GM21529 (cell line): ENCODE data around the gene BRI3.
A peak's percentile ranks its signal among the peaks of the same experiment; 100 is the strongest.
"Not testable (repeated sequence)": the region's sequence is repeated elsewhere in the genome, so short reads cannot be mapped to it uniquely, and the experiment has no call there.

Experiments used
- ATAC-seq: cut with Tn5 transposase; IDR thresholded peaks from one replicate; pipeline ENCODE4 v1.9.1; 2021; ENCODE audit not compliant: unreplicated experiment

BRI3 gene

GRCh38 chr7:98309566-98309965 is 28.1 kb downstream of the BRI3 start:
- ATAC-seq: no peak

GRCh38 chr7:98312201-98312600 is 30.7 kb downstream of the BRI3 start:
- ATAC-seq: no peak

DNA sequence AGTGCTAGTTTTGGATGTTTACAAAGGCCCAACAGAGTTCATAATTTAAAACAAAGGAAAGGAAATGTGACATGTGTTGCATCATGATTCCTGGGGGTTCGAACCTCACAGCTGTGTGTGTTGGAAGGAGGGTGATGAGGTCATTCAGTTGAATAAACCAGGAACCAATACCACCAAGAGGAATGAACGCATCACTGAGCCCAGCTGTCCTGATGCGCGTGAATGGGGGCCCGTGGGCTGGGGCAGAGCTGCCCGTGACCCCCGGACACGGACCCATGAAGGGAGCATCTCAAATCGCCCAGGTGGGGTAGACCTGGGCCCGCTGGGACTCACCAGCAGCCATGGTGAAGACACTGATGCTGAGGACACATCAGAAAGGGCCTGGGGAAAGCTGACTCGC is 33.0 kb downstream of the BRI3 start:
- ATAC-seq: peak; percentile 66

DNA sequence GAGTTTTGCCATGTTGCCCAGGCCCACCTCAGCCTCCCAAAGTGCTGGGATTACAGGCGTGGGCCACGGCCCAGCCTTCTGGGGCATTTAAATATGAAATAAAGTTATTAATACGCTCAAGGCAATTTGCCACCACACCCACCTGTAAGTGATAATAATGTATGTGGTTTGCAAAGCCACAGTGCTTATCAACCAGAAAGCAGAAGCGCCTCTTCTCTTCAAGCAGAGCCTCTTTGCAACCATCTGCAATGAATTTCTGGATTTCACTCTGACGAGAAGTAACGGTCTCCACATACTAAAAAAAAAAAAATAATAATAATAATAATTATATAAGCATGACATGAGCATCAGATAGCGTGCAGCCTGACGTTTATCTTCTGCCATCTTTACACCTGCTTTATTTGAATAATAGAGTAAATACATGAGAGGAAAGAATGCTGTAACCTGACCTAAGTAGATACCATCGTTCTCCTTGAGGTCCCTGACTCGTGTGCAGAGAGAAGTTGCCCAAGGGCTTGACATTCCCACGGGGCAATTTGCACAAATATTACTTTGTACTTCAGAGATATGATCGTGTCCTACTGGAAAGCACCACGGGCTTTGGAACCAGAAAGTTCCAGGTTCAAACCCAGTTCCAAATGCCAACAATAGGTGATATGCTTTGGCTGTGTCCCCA is 34.0 kb downstream of the BRI3 start:
- ATAC-seq: peak; percentile 75

DNA sequence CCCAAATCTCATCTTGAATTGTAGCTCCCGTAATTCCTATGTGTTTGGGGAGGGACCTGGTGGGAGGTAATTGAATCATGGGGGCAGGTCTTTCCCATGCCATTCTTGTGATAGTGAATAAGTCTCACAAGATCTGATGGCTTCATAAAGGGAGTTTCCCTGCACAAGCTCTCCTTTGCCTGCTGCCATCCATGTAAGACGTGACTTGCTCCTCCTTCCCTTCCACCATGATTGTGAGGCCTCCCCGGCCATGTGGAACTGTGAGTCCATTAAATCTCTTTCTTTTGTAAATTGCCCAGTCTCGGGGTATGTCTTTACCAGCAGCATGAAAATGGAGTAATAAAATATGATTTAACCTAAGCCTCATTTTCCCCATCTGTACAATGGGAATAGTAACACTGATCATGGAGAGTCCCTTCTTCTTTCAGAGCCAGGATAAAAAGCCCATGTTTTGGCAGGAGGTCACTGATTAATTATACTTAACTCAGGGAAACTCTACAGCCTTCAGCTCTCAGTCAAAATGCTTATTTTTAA is 34.6 kb downstream of the BRI3 start:
- not testable (repeated sequence) for ATAC-seq

GRCh38 chr7:98317366-98318040 is 36.0 kb downstream of the BRI3 start:
- no peak for ATAC-seq

DNA sequence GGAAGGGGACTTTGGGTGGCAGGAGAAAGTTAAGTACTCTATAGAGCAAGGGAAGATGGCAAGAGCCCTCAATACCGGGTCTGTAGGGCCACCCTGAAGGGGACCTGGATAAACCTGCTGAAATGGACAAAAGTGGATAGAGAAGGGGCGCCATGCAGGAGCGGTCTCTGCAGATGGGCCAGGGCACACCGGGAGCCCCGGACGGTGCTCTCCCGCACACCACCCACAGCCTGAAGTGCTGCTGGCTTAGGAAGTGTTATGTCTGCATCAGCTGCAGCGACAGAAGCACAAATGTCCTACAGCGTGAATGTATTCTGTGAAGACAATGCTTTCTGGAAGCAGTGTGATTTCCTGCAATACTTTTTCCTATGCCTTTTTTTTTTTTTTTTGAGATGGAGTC is 37.7 kb downstream of the BRI3 start:
- ATAC-seq: no peak

DNA sequence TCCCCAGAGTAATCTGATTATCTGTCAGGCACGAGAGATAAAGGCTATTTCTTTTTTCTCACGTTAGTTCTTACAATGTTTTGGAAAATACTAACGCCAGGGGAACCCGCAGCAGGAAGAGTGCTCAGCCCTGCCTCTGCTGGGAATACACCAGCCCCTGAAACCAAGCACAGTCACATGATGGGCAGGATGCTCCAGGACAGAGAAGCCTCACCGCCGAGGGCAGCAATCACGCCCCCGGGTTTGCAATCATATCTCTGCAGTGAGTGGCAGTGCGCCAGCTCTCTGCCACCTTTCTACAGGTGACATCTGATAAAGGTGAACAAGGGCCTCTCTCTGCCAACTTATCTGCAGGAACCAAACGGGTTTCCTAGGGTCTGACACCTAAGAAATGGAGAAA is 39.8 kb downstream of the BRI3 start:
- ATAC-seq: no peak

DNA sequence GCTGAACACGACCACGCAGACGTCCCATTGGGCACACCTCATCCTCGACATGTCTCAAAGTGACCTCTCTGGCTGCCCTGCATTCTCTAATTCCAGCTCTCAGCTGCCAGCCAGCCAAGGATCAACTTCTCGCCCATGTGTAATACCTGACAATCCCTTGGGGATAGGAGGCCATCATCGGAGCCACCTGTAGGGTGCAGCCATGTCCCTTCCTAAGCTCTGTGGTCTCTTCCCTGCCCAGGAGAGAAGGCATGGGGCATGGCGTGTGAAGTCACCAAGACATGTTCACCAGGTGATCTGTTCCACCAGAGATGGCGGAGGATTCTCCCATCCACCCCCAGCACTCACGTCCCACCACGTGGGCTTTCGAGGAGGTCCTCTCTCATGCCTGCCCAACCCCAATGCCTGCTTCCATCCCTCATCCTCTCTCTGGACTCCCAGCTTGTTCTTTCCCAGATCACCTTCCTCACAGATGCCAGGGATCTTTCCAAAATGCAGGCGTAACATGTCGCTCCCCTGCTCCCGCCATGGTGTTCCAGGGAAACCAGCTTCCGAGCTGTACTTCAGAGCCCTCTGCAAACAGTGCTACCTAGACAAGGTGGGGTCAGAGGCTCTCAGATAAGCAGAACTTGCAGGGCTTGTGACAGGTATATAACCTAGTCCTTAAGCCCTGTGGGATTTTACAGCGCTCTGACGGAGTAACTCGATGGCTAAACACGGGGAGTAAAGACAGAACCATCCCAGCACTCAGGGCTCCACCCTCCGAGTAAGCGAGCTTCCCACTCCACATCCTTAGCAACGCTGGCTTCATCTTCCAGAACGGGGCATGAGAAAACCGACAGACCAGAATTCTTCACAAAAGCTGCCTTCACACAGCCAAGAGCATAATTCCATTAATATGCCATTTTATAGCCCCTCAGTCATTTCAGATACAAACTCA is 41.1 kb downstream of the BRI3 start:
- ATAC-seq: no peak

DNA sequence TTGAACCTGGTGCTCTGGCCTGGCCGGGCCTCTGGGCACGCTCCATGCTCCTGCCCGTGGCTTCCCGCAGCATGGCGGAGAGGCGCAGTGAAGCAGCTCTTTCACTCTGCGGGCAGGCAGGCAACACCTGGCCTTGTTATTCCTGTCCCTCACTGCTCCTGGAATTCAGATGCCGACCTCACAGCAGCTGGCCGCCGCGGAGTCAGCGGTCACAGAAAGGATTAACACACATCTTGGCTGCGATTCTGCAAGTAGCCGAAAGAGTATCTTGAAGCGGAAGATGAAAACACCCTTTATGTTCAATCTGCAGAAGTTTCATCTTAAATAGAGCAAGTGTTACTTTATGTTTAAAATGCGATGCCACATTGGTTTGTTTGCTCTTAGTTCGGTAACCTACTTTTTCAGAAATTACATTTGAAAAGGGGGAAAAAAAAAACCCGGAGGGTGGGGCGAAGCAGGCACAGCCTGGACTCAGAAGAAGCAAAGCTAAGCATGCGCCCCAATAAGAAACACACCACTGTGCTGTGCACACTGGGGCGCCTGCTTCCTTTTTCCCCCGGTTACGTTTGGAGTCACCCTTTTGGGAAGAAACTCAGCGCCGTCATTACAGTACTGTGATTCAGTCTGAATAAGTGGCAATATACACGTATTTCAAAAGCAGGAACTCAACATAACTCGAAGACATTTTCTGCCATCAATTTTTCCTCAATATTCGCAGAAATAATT is 42.3 kb downstream of the BRI3 start:
- no peak for ATAC-seq

DNA sequence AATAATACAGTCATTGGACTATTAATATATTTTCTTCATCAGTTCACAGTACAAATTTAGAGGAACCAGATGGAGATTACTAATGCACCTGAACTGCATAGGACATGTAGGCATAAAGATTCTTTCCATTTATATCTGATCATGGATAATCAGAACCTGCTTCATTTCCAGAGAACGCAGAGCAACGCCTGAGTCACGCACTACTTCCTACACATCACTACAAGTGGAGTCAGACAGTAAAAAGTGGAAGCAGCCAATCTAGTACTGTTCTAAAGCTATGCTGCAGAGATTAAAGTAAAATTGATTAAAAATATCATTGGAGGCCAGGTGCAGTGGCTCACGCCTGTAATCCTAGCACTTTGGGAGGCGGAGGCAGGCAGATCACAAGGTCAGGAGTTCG is 43.3 kb downstream of the BRI3 start:
- no peak for ATAC-seq

GRCh38 chr7:98329100-98329790 is 47.8 kb downstream of the BRI3 start:
- ATAC-seq: no peak

GRCh38 chr7:98329791-98330373 is 48.4 kb downstream of the BRI3 start:
- ATAC-seq: no peak

GRCh38 chr7:98330926-98331529 is 49.5 kb downstream of the BRI3 start:
- no peak for ATAC-seq

GRCh38 chr7:98334081-98334480 is 52.6 kb downstream of the BRI3 start:
- no peak for ATAC-seq

DNA sequence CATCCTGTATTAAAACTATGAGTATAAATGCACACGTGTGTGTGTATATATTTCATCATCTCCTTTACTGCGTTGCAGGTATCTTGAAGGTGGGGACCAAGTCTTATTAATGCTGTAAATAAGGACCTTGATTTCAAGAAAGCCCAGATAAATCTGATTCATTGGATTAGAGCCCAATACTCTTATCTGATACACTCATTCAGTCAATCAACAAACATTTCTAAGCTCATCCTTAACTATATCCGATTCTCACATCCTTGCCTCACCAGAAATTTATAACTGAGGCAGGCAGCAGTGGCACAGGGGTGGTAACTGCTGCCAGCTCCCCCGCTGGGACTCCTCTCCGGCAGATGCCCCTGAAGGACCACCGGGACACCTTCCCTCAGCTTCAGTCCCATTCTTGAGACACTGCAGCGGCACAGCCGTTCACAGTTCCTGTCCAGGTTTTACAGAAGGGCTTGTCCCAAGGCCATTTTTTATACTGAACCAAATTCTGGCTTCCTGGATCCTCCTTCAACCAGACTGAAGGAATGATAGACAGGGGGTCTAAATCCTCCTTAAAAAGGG is 54.0 kb downstream of the BRI3 start:
- no peak for ATAC-seq

DNA sequence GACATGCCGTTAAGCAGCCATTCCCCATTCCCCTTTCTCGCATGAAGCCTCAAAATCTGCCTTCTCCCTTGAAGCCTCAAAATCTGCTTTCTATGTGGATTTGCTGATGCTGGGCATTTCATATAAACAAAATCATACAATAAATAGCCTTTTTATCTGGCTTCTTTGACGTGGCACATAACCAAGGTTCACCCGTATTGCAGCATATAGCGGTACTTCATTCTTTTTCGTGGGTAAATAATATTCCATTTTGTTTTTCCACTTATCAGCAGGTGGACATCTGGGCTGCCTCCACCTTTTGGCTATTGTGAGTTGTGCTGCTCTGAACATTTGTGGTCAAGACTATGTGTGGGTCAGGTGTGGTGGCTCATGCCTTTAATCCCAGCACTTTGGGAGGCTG is 57.0 kb downstream of the BRI3 start:
- ATAC-seq: no peak

DNA sequence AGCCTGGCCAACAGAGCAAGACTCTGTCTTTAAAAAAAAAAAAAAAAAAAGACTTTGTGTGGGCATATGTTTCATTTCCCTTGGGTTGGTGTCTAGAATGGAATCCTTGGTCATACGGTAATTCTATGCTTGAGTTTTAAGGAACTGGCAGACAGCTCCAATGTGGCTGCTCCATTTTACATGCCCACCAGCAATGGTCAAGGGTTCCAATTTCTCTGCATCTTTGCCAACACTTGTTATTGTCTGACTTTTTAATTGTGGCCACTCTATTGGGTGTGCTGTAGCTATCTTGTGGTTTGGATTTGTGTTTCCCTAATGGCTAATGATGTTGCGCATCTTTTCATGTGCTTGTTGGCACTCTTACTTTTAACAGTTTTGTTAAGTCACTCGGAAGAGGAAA is 57.6 kb downstream of the BRI3 start:
- no peak for ATAC-seq

DNA sequence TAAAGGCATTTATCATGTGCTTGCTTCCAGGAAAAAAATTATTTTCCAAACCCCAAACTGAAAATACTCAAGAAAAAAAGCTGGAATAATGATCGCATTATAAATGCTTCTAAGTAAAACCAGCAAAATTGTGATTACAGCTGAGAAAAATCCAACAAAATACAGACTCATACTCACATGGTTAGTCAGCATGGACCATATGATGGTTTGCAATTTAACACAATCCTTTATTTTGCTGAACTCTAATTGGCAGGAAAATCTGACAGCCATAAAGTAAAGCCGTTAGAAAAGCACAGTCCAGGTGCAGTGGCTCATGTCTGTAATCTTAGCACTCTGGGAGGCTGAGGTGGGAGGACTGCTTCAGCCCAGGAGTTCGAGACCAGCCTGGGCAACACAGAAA is 59.6 kb downstream of the BRI3 start:
- no peak for ATAC-seq
